ENCODE data around the gene DDX10. TPM values are rescaled to one million over a fixed set of nuclear protein-coding genes. Genes with fewer than 3 reads are reported as not detected.

Gene DDX10
- total RNA-seq, 2 donors from 2014 or later: 18.5 to 33.1 TPM

- no peak overlapping the region for H3K27ac ChIP-seq
- no peaks in the 10 kb centered on the region for H3K36me3 ChIP-seq
- H3K9me3 ChIP-seq: no peaks in the 10 kb centered on the region
- no peaks in the 10 kb centered on the region for H3K27me3 ChIP-seq (replicated peaks; ENCODE audit: insufficient read depth)
- H3K4me3 ChIP-seq: no peak overlapping the region
- no peak for DNase-seq (ENCODE audit: low spot score)
- TF ChIP-seq CTCF (IDR thresholded peaks at IDR 0.05) (no peak), POLR2AphosphoS5 (IDR thresholded peaks at IDR 0.05) (no peak), POLR2A (IDR thresholded peaks at IDR 0.05) (no peak)
- H3K4me1 ChIP-seq (replicated peaks): no peaks in the 10 kb centered on the region
- intact Hi-C loops (cut with DNase I): no loop called here
Measured at GRCh38 chr11:108708173-108708572, 43.3 kb downstream of the DDX10 start.

GRCh38 chr11:108709741-108710140 is 44.9 kb downstream of the DDX10 start:
- H3K4me1 ChIP-seq (replicated peaks): no peaks in the 10 kb centered on the region
- H3K9me3 ChIP-seq: no peaks in the 10 kb centered on the region
- no peaks in the 10 kb centered on the region for H3K27me3 ChIP-seq (replicated peaks; ENCODE audit: insufficient read depth)
- TF ChIP-seq CTCF (IDR thresholded peaks at IDR 0.05) (no peak), POLR2A (IDR thresholded peaks at IDR 0.05) (no peak), POLR2AphosphoS5 (IDR thresholded peaks at IDR 0.05) (no peak)
- DNase-seq (ENCODE audit: low spot score): no peak
- H3K27ac ChIP-seq: no peak overlapping the region
- intact Hi-C loops (cut with DNase I): no loop called here
- H3K4me3 ChIP-seq: no peak overlapping the region
- H3K36me3 ChIP-seq: no peaks in the 10 kb centered on the region

GRCh38 chr11:108713076-108713790 is 48.4 kb downstream of the DDX10 start:
- intact Hi-C loops (cut with DNase I): no loop called here
- 92% methylated on average over 4 of the region's 4 CpGs for WGBS
- Histone ChIP-seq H3K4me1 (replicated peaks) (no peaks in the 10 kb centered on the region), H3K27me3 (replicated peaks; ENCODE audit: insufficient read depth) (no peaks in the 10 kb centered on the region), H3K36me3 (no peaks in the 10 kb centered on the region), H3K9me3 (no peaks in the 10 kb centered on the region), H3K27ac (no peak overlapping the region), H3K4me3 (no peak overlapping the region)
- DNase-seq (ENCODE audit: low spot score): no peak
- TF ChIP-seq POLR2AphosphoS5 (IDR thresholded peaks at IDR 0.05): no peak
- no peak for TF ChIP-seq POLR2A (IDR thresholded peaks at IDR 0.05)
- TF ChIP-seq CTCF (IDR thresholded peaks at IDR 0.05): no peak

GRCh38 chr11:108715239-108715638 is 50.4 kb downstream of the DDX10 start:
- Histone ChIP-seq H3K4me1 (replicated peaks) (no peaks in the 10 kb centered on the region), H3K27me3 (replicated peaks; ENCODE audit: insufficient read depth) (no peaks in the 10 kb centered on the region), H3K36me3 (no peaks in the 10 kb centered on the region), H3K27ac (no peak overlapping the region), H3K9me3 (no peaks in the 10 kb centered on the region), H3K4me3 (no peak overlapping the region)
- no peak for DNase-seq (ENCODE audit: low spot score)
- 87% methylated on average over 2 of the region's 2 CpGs for whole genome bisulfite sequencing
- intact Hi-C loops (cut with DNase I): no loop called here
- TF ChIP-seq CTCF (IDR thresholded peaks at IDR 0.05) (no peak), POLR2AphosphoS5 (IDR thresholded peaks at IDR 0.05) (no peak), POLR2A (IDR thresholded peaks at IDR 0.05) (no peak)

GRCh38 chr11:108718466-108718865 is 53.6 kb downstream of the DDX10 start:
- H3K4me3 ChIP-seq: no peak overlapping the region
- H3K9me3 ChIP-seq: no peaks in the 10 kb centered on the region
- intact Hi-C loops (cut with DNase I): no loop called here
- no peaks in the 10 kb centered on the region for H3K4me1 ChIP-seq (replicated peaks)
- TF ChIP-seq POLR2A (IDR thresholded peaks at IDR 0.05): no peak
- no peak for TF ChIP-seq CTCF (IDR thresholded peaks at IDR 0.05)
- no peak for TF ChIP-seq POLR2AphosphoS5 (IDR thresholded peaks at IDR 0.05)
- H3K27ac ChIP-seq: no peak overlapping the region
- DNase-seq (ENCODE audit: low spot score): no peak
- 81% methylated on average over 2 of the region's 2 CpGs for WGBS
- no peaks in the 10 kb centered on the region for H3K27me3 ChIP-seq (replicated peaks; ENCODE audit: insufficient read depth)
- no peaks in the 10 kb centered on the region for H3K36me3 ChIP-seq
